HepG2 (cell line): Measurements from ENCODE around the gene B3GNT9. TPM values are rescaled to one million over a fixed set of nuclear protein-coding genes. Genes with fewer than 3 reads are reported as not detected.

ENCODE experiments used
- ATF5 ChIP-seq: sonication (generic); formaldehyde crosslinking; IDR thresholded peaks from 2 replicates; pipeline ENCODE4 v1.4.0; 2020; ENCODE audit warnings: mild to moderate bottlenecking, low read depth, missing genetic modification reagents
- CENPT ChIP-seq: sonication (generic); formaldehyde crosslinking; IDR thresholded peaks from 2 replicates; pipeline ENCODE4 v1.8.0; 2022; ENCODE audit warnings: low read depth, mild to moderate bottlenecking, moderate library complexity, missing genetic modification reagents
- EZH2 ChIP-seq: conservative IDR thresholded peaks from 2 replicates; pipeline ENCODE4 v1.6.1; 2012; ENCODE audit warnings: mild to moderate bottlenecking, low read depth, low read length, moderate library complexity
- NPAS2 ChIP-seq: sonication (generic); formaldehyde crosslinking; IDR thresholded peaks from 2 replicates; pipeline ENCODE4 v1.8.0; 2022; ENCODE audit warnings: mild to moderate bottlenecking, missing genetic modification reagents, borderline replicate concordance
- PHF20 ChIP-seq: sonication (generic); formaldehyde crosslinking; IDR thresholded peaks from 2 replicates; pipeline ENCODE4 v1.5.0; 2020; ENCODE audit warnings: mild to moderate bottlenecking, missing genetic modification reagents
- PLRG1 ChIP-seq: fragments of 450-650 bp; conservative IDR thresholded peaks from 2 replicates; pipeline ENCODE4 v1.6.1; 2016
- PRMT3 ChIP-seq: sonication (generic); formaldehyde crosslinking; IDR thresholded peaks from 2 replicates; pipeline ENCODE4 v1.8.1; 2022; ENCODE audit warnings: low read depth, mild to moderate bottlenecking, moderate library complexity, missing genetic modification reagents, borderline replicate concordance
- RBM22 ChIP-seq: fragments of 200-400 bp; formaldehyde crosslinking; optimal IDR thresholded peaks from 2 replicates; pipeline ENCODE3; 2017; ENCODE audit warnings: mild to moderate bottlenecking, low read length, moderate library complexity
- SATB2 ChIP-seq: sonication (generic); formaldehyde crosslinking; IDR thresholded peaks from 2 replicates; pipeline ENCODE4 v1.5.0; 2020; ENCODE audit warnings: missing genetic modification reagents
- ZHX2 ChIP-seq, 2 experiments: sonication (generic) in 1 of 2; formaldehyde crosslinking in 1 of 2; IDR thresholded peaks; 2 replicates each; pipeline versions ENCODE4 v1.6.1 to v1.9.0; 2014 to 2022; ENCODE audit warnings: antibody characterized with exemption in 1 of 2, borderline replicate concordance in 1 of 2, inconsistent platforms in 1 of 2, low read depth in 1 of 2, missing genetic modification reagents in 1 of 2
- ZNF143 ChIP-seq: sonication (generic); formaldehyde crosslinking; IDR thresholded peaks from 2 replicates; pipeline ENCODE4 v1.4.0; 2020; ENCODE audit warnings: missing genetic modification reagents
- ZNF510 ChIP-seq: sonication (generic); formaldehyde crosslinking; IDR thresholded peaks from 2 replicates; pipeline ENCODE4 v1.4.0; 2020; ENCODE audit warnings: low read depth, mild to moderate bottlenecking, missing genetic modification reagents
- ZNF549 ChIP-seq: sonication (generic); formaldehyde crosslinking; IDR thresholded peaks from 2 replicates; pipeline ENCODE4 v1.5.0; 2020; ENCODE audit warnings: missing genetic modification reagents
- ZNF570 ChIP-seq: sonication (generic); formaldehyde crosslinking; IDR thresholded peaks from 2 replicates; pipeline ENCODE4 v1.4.0; 2020; ENCODE audit warnings: mild to moderate bottlenecking, missing genetic modification reagents, borderline replicate concordance
- ZNF770 ChIP-seq: sonication (generic); formaldehyde crosslinking; IDR thresholded peaks from 2 replicates; pipeline ENCODE4 v1.5.0; 2020; ENCODE audit warnings: mild to moderate bottlenecking, missing genetic modification reagents
- ZNF816 ChIP-seq: sonication (generic); formaldehyde crosslinking; IDR thresholded peaks from 2 replicates; pipeline ENCODE4 v1.8.0; 2022; ENCODE audit warnings: missing genetic modification reagents, mild to moderate bottlenecking, borderline replicate concordance
- polyA plus RNA-seq, 8 experiments: library from polyadenylated mRNA; depleted of rRNA in 3 of 8; stranded (reverse) in 7 of 8; unstranded in 1 of 8; fragments of >200 nt; fragmentation: Illumina TruSeq in 4 of 8; extraction: Trizol in 4 of 8; gene quantifications; 2 replicates each; pipeline versions ENCODE4 v1.2.1 to v1.2.3, GENCODE V29; 2011 to 2016; ENCODE audit warnings: low read depth in 4 of 8, missing spikeins in 1 of 8, mixed read lengths in 1 of 8; ENCODE audit not compliant: insufficient read depth in 1 of 8
- total RNA-seq, 5 experiments: library from RNA; depleted of rRNA; stranded (reverse); fragments of >200 nt; fragmentation: Illumina TruSeq; extraction: Trizol; gene quantifications; 2 replicates each; pipeline ENCODE4 v1.2.3, GENCODE V29; 2016; ENCODE audit warnings: low read depth in 1 of 5
- TF ChIP-seq, protein P1 (sequence below): conservative IDR thresholded peaks from 2 replicates; pipeline ENCODE4 v1.6.1; 2018; ENCODE audit warnings: missing genetic modification reagents

Gene B3GNT9
- total and polyA plus RNA-seq, 2 of the 13 experiments (the other 11 are each of a cell fraction or from before 2014, with no cell fraction given): 1.5 to 3.1 TPM

DNA sequence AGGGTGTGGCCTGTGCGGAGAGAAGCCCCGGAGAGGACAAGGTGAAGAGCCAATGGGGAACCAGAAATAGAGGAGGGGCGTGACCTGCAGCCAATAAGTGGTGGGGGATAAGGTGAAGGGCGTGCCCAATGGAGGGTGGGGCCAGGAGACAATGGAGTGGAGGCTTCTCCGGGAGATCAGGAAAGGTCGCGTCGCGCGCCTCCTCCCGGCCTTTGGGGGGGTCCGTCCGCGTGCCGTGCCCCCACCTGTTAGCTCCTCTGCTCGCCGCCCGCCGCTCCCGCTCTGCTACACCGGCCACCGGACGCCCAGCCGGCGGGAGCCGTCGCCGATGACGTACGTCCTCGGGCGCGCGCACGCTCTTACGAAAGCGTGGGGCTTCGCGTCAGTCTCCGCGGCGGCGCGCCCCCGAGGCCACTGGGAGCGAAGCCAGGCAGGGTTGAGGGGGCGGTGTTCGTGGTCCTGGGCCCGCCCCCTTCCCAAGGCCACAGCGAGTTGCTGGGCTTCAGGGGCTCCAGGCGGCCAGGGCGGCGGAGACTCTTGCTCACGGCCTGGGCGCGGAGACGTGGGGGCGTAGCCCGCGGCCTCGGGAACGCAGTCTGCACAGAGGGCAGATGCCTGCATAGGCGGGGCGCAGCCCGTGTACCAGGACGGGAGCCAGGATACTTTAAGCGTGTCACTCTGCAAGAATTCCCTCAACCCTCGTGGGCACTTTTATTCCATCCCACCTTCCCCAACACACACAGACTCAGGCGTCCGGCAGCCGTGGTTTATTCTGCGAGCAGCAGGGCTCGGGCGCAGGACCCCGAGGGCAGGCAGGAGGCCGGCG is 33.0 kb upstream of the B3GNT9 start, which contains the start of gene MATCAP1 (continued):
- TF ChIP-seq ATF5 (CRISPR knock-in tag) (peak; percentile 69; the same call in 1 of the 2 replicates), ZHX2 (IDR thresholded peaks at IDR 0.05; ENCODE audit: low read depth) (peak; percentile 93), ZHX2 (CRISPR knock-in tag; IDR thresholded peaks at IDR 0.05; ENCODE audit: borderline replicate concordance) (no peak; the same call in 1 of the 2 replicates), ZNF770 (CRISPR knock-in tag) (0 out of 2 replicates have a peak, but pooled peaks have one; percentile 47), EZH2 (no peak), ZNF143 (peak; percentile 42; the same call in 1 of the 2 replicates), SATB2 (no peak), PLRG1 (no peak), CENPT (CRISPR knock-in tag) (no peak), ZNF816 (CRISPR knock-in tag) (no peak), PRMT3 (CRISPR knock-in tag) (no peak), ZNF549 (CRISPR knock-in tag) (no peak), NPAS2 (no peak), ZNF570 (CRISPR knock-in tag) (no peak), ZNF510 (CRISPR knock-in tag) (peak; percentile 80; the same call in 1 of the 2 replicates), PHF20 (CRISPR knock-in tag) (0 out of 2 replicates have a peak, but pooled peaks have one; percentile 62), RBM22 (no peak)
- TF ChIP-seq, protein P1, sequence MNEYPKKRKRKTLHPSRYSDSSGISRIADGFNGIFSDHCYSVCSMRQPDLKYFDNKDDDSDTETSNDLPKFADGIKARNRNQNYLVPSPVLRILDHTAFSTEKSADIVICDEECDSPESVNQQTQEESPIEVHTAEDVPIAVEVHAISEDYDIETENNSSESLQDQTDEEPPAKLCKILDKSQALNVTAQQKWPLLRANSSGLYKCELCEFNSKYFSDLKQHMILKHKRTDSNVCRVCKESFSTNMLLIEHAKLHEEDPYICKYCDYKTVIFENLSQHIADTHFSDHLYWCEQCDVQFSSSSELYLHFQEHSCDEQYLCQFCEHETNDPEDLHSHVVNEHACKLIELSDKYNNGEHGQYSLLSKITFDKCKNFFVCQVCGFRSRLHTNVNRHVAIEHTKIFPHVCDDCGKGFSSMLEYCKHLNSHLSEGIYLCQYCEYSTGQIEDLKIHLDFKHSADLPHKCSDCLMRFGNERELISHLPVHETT: peak; percentile 97
